Measurements from ENCODE around the gene TAF6.
A peak's percentile ranks its signal among the peaks of the same experiment; 100 is the strongest.
"Not testable (repeated sequence)": the region's sequence is repeated elsewhere in the genome, so short reads cannot be mapped to it uniquely, and the experiment has no call there.

TAF6 gene

GRCh38 chr7:100148225-100148558 is 29.0 kb upstream of the TAF6 start:
- Histone ChIP-seq H3K4me1 (ENCODE audit: insufficient read depth, low read length) (peaks cover 10% of the 10 kb centered on the region), H3K9ac (ENCODE audit: low read length) (peak overlapping the region; percentile 74), H3K4me3 (ENCODE audit: low read depth in 1 of 2, low read length in 2 of 2) (peak overlapping the region; percentile 99), H3K27me3 (ENCODE audit: control insufficient read depth in 1 of 2, insufficient read depth in 2 of 2, low read length in 2 of 2) (no peaks in the 10 kb centered on the region), H3K27ac (ENCODE audit: low read depth, low read length) (peak overlapping the region; percentile 98), H3K36me3 (ENCODE audit: insufficient read depth, low read length) (peaks cover 1% of the 10 kb centered on the region), H3K9me3 (ENCODE audit: low read length) (no peaks in the 10 kb centered on the region)

DNA sequence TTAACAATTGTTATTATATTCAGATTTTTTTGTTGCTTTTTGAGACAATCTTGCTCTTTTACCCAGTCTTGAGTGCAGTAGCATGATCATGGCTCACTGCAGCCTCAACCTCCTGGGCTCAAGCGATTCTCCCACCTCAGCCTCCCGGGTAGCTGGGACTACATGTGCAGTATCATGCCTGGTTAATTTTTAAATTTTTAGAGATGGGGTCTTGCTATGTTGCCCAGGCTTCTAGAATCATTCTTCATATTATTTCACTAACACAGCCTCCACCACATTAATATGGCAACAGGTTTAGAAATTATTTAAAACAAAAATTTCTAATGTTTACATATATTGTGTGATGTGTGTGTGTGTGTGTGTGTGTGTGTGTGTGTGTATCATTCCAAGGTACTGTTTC is 28.1 kb upstream of the TAF6 start:
- Histone ChIP-seq H3K4me3 (ENCODE audit: low read depth in 1 of 2, low read length in 2 of 2) (no peak overlapping the region), H3K4me1 (ENCODE audit: insufficient read depth, low read length) (peaks cover 10% of the 10 kb centered on the region), H3K36me3 (ENCODE audit: insufficient read depth, low read length) (no peaks in the 10 kb centered on the region), H3K27me3 (ENCODE audit: control insufficient read depth in 1 of 2, insufficient read depth in 2 of 2, low read length in 2 of 2) (no peaks in the 10 kb centered on the region), H3K27ac (ENCODE audit: low read depth, low read length) (no peak overlapping the region), H3K9me3 (ENCODE audit: low read length) (no peaks in the 10 kb centered on the region), H3K9ac (ENCODE audit: low read length) (no peak overlapping the region)

GRCh38 chr7:100146350-100146749 is 27.2 kb upstream of the TAF6 start:
- H3K9ac ChIP-seq (ENCODE audit: low read length); H3K4me3 ChIP-seq (ENCODE audit: low read depth in 1 of 2, low read length in 2 of 2); H3K36me3 ChIP-seq (ENCODE audit: insufficient read depth, low read length); H3K9me3 ChIP-seq (ENCODE audit: low read length); H3K27me3 ChIP-seq (ENCODE audit: control insufficient read depth in 1 of 2, insufficient read depth in 2 of 2, low read length in 2 of 2); H3K27ac ChIP-seq (ENCODE audit: low read depth, low read length): not testable (repeated sequence)
- peaks cover 10% of the 10 kb centered on the region for H3K4me1 ChIP-seq (ENCODE audit: insufficient read depth, low read length)

DNA sequence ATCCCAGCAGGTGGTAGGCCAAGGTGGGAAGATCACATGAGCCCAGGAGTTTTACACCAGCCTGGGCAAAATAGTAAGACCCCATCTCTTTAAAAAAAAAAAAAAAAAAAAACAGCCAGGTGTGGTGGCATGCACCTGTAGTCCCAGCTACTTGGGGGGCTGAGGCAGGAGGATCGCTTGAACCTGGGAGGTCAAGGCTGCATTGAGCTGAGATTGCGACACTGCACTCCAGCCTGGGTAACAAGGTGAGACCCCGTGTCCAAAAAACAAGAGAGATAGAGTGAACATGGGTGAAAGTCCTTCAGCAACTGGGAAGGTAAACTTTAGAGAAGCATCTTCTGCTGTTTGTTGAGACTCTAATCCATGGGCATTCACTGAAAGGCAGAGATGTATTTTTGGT is 23.3 kb upstream of the TAF6 start:
- Histone ChIP-seq H3K9ac (ENCODE audit: low read length) (no peak overlapping the region), H3K27ac (ENCODE audit: low read depth, low read length) (no peak overlapping the region), H3K27me3 (ENCODE audit: control insufficient read depth in 1 of 2, insufficient read depth in 2 of 2, low read length in 2 of 2) (no peaks in the 10 kb centered on the region), H3K9me3 (ENCODE audit: low read length) (no peaks in the 10 kb centered on the region), H3K4me1 (ENCODE audit: insufficient read depth, low read length) (no peaks in the 10 kb centered on the region), H3K4me3 (ENCODE audit: low read depth in 1 of 2, low read length in 2 of 2) (no peak overlapping the region), H3K36me3 (ENCODE audit: insufficient read depth, low read length) (no peaks in the 10 kb centered on the region)

DNA sequence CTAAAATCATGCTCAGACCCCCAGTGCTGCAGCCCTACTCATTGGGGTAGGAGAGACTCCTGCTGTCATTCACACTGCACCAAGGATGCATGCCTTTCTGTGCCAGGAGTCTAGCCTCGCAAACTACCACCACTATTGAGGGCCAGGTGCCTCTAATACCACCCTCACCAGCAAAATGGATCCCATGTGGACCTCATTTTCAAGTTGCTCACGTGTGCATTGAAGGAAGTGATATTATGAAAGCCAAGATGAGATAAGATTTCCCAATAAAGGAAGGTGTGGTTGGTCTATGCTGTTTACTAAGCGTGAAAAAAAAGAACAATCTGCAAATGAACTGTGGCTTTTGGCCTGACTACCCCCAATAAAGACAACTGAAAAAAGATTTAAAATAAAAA is 22.4 kb upstream of the TAF6 start:
- Histone ChIP-seq H3K27me3 (ENCODE audit: control insufficient read depth in 1 of 2, insufficient read depth in 2 of 2, low read length in 2 of 2) (no peaks in the 10 kb centered on the region), H3K4me3 (ENCODE audit: low read depth in 1 of 2, low read length in 2 of 2) (no peak overlapping the region), H3K9me3 (ENCODE audit: low read length) (no peaks in the 10 kb centered on the region), H3K36me3 (ENCODE audit: insufficient read depth, low read length) (no peaks in the 10 kb centered on the region), H3K9ac (ENCODE audit: low read length) (no peak overlapping the region), H3K4me1 (ENCODE audit: insufficient read depth, low read length) (no peaks in the 10 kb centered on the region), H3K27ac (ENCODE audit: low read depth, low read length) (no peak overlapping the region)

DNA sequence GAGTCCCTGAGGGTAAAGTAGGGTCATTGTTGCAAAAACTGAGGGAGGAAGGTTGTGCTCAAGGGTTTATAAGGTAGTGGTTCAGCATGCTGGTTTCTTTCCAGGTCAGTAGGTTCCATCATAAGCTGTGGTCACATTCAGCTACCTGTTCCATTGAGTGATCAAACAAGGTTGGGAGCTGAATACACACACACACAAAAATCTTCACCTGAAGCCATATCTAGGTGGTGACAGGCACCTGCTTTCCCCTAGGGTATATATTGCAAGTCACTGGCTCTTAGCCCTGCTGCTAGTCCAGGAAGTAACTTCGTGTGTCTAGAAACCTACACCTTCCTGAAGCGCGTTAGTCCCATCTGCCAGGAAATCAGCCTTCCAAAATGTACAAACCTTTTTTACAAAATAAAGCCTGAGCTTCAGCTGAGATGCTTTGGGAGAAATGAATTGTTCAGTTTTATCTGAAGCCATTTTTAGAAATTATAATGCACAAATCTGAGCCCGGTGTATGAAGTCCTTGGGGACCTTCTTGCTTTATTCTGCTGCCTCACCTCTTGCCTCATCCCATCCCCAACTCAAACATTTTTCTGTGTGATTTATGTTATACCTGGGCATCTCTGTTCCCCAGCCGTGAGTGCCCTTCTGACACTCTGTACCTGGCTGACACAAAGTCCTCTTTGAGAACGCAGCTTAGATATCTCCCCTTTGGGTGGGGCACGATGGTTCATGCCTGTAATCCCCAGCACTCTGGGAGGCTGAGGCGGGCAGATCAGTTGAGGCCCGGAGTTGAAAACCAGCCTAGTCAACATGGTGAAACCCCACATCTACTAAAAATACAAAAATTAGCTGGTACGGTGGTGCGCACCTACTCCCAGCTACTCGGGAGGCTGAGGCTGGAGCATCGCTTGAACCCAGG is 18.9 kb upstream of the TAF6 start:
- no peak overlapping the region for H3K27ac ChIP-seq (ENCODE audit: low read depth, low read length)
- no peaks in the 10 kb centered on the region for H3K36me3 ChIP-seq (ENCODE audit: insufficient read depth, low read length)
- no peaks in the 10 kb centered on the region for H3K4me1 ChIP-seq (ENCODE audit: insufficient read depth, low read length)
- no peaks in the 10 kb centered on the region for H3K9me3 ChIP-seq (ENCODE audit: low read length)
- H3K4me3 ChIP-seq (ENCODE audit: low read depth in 1 of 2, low read length in 2 of 2), result no peak overlapping the region
- no peaks in the 10 kb centered on the region for H3K27me3 ChIP-seq (ENCODE audit: control insufficient read depth in 1 of 2, insufficient read depth in 2 of 2, low read length in 2 of 2)
- H3K9ac ChIP-seq (ENCODE audit: low read length), result no peak overlapping the region

- Histone ChIP-seq H3K9ac (ENCODE audit: low read length) (no peak overlapping the region), H3K4me3 (ENCODE audit: low read depth in 1 of 2, low read length in 2 of 2) (no peak overlapping the region), H3K27me3 (ENCODE audit: control insufficient read depth in 1 of 2, insufficient read depth in 2 of 2, low read length in 2 of 2) (no peaks in the 10 kb centered on the region), H3K27ac (ENCODE audit: low read depth, low read length) (no peak overlapping the region), H3K9me3 (ENCODE audit: low read length) (no peaks in the 10 kb centered on the region), H3K4me1 (ENCODE audit: insufficient read depth, low read length) (peaks cover 19% of the 10 kb centered on the region), H3K36me3 (ENCODE audit: insufficient read depth, low read length) (no peaks in the 10 kb centered on the region)
Observed at GRCh38 chr7:100132697-100133151, 13.6 kb upstream of the TAF6 start.

- Histone ChIP-seq H3K9me3 (ENCODE audit: low read length) (no peaks in the 10 kb centered on the region), H3K27ac (ENCODE audit: low read depth, low read length) (no peak overlapping the region), H3K27me3 (ENCODE audit: control insufficient read depth in 1 of 2, insufficient read depth in 2 of 2, low read length in 2 of 2) (no peaks in the 10 kb centered on the region), H3K4me3 (ENCODE audit: low read depth in 1 of 2, low read length in 2 of 2) (no peak overlapping the region), H3K36me3 (ENCODE audit: insufficient read depth, low read length) (no peaks in the 10 kb centered on the region), H3K4me1 (ENCODE audit: insufficient read depth, low read length) (peaks cover 19% of the 10 kb centered on the region), H3K9ac (ENCODE audit: low read length) (no peak overlapping the region)
Observed at GRCh38 chr7:100132126-100132525, 13.0 kb upstream of the TAF6 start.

DNA sequence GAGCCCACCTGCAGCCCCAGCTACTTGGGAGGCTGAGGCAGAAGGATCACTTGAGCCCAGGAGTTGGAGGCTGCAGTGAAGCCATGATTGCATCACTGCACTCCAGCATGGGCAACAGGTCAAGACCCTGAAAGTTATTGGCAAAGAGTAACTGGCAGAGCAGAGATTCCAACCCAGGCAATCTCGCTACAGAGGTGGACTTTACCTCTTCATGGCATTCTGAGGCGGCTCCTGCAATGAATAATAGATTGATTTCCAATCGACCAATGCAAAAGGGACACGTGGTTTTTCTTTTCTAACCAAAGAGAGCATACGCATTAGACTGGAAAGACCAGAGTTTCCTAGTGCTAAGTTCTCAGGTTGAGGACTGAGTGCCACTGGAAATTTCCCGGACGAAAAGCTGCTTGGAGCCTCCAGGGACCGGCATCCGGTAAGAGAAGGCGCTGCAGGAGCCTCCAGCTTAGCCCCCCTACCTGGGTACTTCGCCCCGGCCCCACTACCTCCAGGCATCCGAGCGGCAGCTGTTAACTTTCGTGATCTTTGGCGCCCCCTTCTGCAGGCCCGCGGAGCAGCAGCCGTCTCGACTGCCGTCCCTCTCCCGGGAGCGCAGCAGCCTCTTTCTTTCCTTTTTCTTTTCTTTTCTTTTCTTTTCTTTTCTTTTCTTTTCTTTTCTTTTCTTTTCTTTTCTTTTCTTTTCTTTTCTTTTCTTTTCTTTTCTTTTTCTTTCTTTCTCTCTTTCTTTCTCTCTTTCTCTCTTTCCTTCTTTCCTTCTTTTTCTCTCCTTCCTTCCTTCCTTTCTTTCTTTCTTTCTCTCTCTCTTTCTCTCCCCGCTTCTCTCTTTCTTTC is 11.7 kb upstream of the TAF6 start:
- H3K4me1 ChIP-seq (ENCODE audit: insufficient read depth, low read length), result peaks cover 19% of the 10 kb centered on the region
- no peak overlapping the region for H3K9ac ChIP-seq (ENCODE audit: low read length)
- no peaks in the 10 kb centered on the region for H3K36me3 ChIP-seq (ENCODE audit: insufficient read depth, low read length)
- H3K4me3 ChIP-seq (ENCODE audit: low read depth in 1 of 2, low read length in 2 of 2), result no peak overlapping the region
- H3K27me3 ChIP-seq (ENCODE audit: control insufficient read depth in 1 of 2, insufficient read depth in 2 of 2, low read length in 2 of 2), result no peaks in the 10 kb centered on the region
- H3K9me3 ChIP-seq (ENCODE audit: low read length), result no peaks in the 10 kb centered on the region
- H3K27ac ChIP-seq (ENCODE audit: low read depth, low read length), result no peak overlapping the region

- not testable (repeated sequence) for H3K27ac ChIP-seq (ENCODE audit: low read depth, low read length); H3K9me3 ChIP-seq (ENCODE audit: low read length); H3K9ac ChIP-seq (ENCODE audit: low read length); H3K4me3 ChIP-seq (ENCODE audit: low read depth in 1 of 2, low read length in 2 of 2); H3K36me3 ChIP-seq (ENCODE audit: insufficient read depth, low read length); H3K27me3 ChIP-seq (ENCODE audit: control insufficient read depth in 1 of 2, insufficient read depth in 2 of 2, low read length in 2 of 2)
- H3K4me1 ChIP-seq (ENCODE audit: insufficient read depth, low read length), result peaks cover 19% of the 10 kb centered on the region
Observed at GRCh38 chr7:100130220-100130607, 11.1 kb upstream of the TAF6 start.

DNA sequence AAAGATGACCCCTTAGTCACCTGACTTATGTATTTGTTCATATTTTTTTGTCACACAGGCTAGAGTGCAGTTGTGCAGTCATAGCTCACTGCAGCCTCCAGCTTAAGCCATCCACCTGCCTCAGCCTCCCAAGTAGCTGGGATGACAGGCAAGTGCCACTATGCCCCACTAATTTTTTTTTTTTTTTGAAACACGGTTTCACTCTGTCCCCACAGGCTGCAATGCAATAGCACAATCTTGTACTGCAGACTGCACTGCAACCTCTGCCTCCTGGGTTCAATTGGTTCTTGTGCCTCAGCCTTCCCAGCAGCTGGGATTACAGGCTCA is 9.4 kb upstream of the TAF6 start:
- Histone ChIP-seq H3K27ac (ENCODE audit: low read depth, low read length) (peak overlapping the region; percentile 7), H3K9ac (ENCODE audit: low read length) (no peak overlapping the region), H3K4me1 (ENCODE audit: insufficient read depth, low read length) (peaks cover 19% of the 10 kb centered on the region)

More for the DNA sequence above, 9.4 kb upstream of the TAF6 start:
- Histone ChIP-seq H3K27me3 (ENCODE audit: control insufficient read depth in 1 of 2, insufficient read depth in 2 of 2, low read length in 2 of 2) (no peaks in the 10 kb centered on the region), H3K36me3 (ENCODE audit: insufficient read depth, low read length) (peaks cover 10% of the 10 kb centered on the region), H3K9me3 (ENCODE audit: low read length) (no peaks in the 10 kb centered on the region), H3K4me3 (ENCODE audit: low read depth in 1 of 2, low read length in 2 of 2) (peak overlapping the region in 1 of 2 donors; percentile 92)
